ENCODE measurements around the gene KRTAP12-2.

DNA sequence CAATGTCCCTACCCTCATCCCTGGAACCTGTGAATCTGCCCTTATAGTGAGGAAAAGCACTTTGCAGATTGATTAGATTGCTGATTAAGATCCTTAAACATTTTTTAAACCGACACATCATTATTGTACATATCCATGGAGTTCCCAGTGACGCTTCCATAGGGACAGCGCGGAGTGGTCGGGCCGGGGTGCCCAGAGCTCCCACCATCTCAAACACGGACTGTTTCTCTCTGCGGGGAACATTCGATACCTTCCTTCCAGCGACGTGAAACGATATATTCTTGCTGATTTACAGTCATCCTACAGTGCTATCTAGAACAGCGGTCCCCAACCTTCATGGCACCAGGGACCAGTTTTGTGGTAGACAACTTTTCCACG lies 34.3 kb upstream of the KRTAP12-2 start:
- TF ChIP-seq ZNF274 (IDR thresholded peaks at IDR 0.05; ENCODE audit: low read depth, low read length) (no peak), YY1 (IDR thresholded peaks at IDR 0.05; ENCODE audit: insufficient read depth, insufficient read length) (no peak), SUZ12 (IDR thresholded peaks at IDR 0.05; ENCODE audit: extremely low read depth, insufficient read depth, insufficient read length) (no peak)
